ENCODE measurements around the gene BCL10.

- TF ChIP-seq CTCF (optimal IDR thresholded peaks at IDR 0.05 in 1 of 3, IDR thresholded peaks at IDR 0.05 in 1 of 3, conservative IDR thresholded peaks at IDR 0.05 in 1 of 3; ENCODE audit: extremely low read depth in 1 of 3, insufficient read depth in 2 of 3, low read length in 3 of 3): no peak
- no peak for TF ChIP-seq EZH2 (IDR thresholded peaks at IDR 0.05; ENCODE audit: low read length)
Measured at GRCh38 chr1:85323770-85324169, 47.3 kb upstream of the BCL10 start.

Data from keratinocyte (primary cell).